ENCODE results near the gene CHAC2. TPM values are rescaled to one million over a fixed set of nuclear protein-coding genes. Genes with fewer than 3 reads are reported as not detected.

The CHAC2 gene
- total and polyA plus RNA-seq, 2 donors (not counting 1 experiment from before 2014, with no cell fraction given) = 1.7 to 3.3 TPM

- H4K20me1 ChIP-seq (ENCODE audit: control insufficient read depth, extremely low read depth, insufficient read depth, low read length) = no peaks in the 10 kb centered on the region
- no peaks in the 10 kb centered on the region for H3K27me3 ChIP-seq (ENCODE audit: control insufficient read depth, insufficient read depth, low read length)
- H3K4me1 ChIP-seq (ENCODE audit: control insufficient read depth, extremely low read depth, insufficient read depth, low read length) = no peaks in the 10 kb centered on the region
- no peak for TF ChIP-seq EZH2 (IDR thresholded peaks at IDR 0.05; ENCODE audit: low read length, missing control alignments)
- TF ChIP-seq, protein P1, sequence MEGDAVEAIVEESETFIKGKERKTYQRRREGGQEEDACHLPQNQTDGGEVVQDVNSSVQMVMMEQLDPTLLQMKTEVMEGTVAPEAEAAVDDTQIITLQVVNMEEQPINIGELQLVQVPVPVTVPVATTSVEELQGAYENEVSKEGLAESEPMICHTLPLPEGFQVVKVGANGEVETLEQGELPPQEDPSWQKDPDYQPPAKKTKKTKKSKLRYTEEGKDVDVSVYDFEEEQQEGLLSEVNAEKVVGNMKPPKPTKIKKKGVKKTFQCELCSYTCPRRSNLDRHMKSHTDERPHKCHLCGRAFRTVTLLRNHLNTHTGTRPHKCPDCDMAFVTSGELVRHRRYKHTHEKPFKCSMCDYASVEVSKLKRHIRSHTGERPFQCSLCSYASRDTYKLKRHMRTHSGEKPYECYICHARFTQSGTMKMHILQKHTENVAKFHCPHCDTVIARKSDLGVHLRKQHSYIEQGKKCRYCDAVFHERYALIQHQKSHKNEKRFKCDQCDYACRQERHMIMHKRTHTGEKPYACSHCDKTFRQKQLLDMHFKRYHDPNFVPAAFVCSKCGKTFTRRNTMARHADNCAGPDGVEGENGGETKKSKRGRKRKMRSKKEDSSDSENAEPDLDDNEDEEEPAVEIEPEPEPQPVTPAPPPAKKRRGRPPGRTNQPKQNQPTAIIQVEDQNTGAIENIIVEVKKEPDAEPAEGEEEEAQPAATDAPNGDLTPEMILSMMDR (conservative IDR thresholded peaks at IDR 0.05 in 1 of 2, IDR thresholded peaks at IDR 0.05 in 1 of 2; ENCODE audit: low read depth in 1 of 2, low read length in 2 of 2) = no peak
- no peak overlapping the region for H2AFZ ChIP-seq (ENCODE audit: low read length)
- no peak overlapping the region for H3K9ac ChIP-seq (ENCODE audit: insufficient read depth, low read length)
- no peaks in the 10 kb centered on the region for H3K9me3 ChIP-seq (ENCODE audit: control insufficient read depth, insufficient read depth, low read depth, low read length)
- H3K4me3 ChIP-seq (replicated peaks in 1 of 4; ENCODE audit: control extremely low read depth in 1 of 4, insufficient read depth in 1 of 4, low read depth in 3 of 4, low read length in 4 of 4) = no peak overlapping the region
- H3K4me2 ChIP-seq (ENCODE audit: extremely low read depth, insufficient read depth, low read length) = no peak overlapping the region
- no peaks in the 10 kb centered on the region for H3K79me2 ChIP-seq (ENCODE audit: control insufficient read depth, insufficient read depth, low read length)
- H3K36me3 ChIP-seq (ENCODE audit: control insufficient read depth, insufficient read depth, low read length) = peaks cover 3% of the 10 kb centered on the region
- DNase-seq (ENCODE audit: low read depth in 2 of 2) = no peak
- H3K27ac ChIP-seq (ENCODE audit: insufficient read depth, low read length) = no peak overlapping the region
These were observed 52.0 kb downstream of the CHAC2 start for GRCh38 chr2:53819634-53820033.

GRCh38 chr2:53820048-53820447 lies 52.4 kb downstream of the CHAC2 start:
- no peak overlapping the region for H3K4me3 ChIP-seq (replicated peaks in 1 of 4; ENCODE audit: control extremely low read depth in 1 of 4, insufficient read depth in 1 of 4, low read depth in 3 of 4, low read length in 4 of 4)
- no peaks in the 10 kb centered on the region for H4K20me1 ChIP-seq (ENCODE audit: control insufficient read depth, extremely low read depth, insufficient read depth, low read length)
- H3K27ac ChIP-seq (ENCODE audit: insufficient read depth, low read length) = no peak overlapping the region
- DNase-seq (ENCODE audit: low read depth in 2 of 2) = no peak
- no peak overlapping the region for H3K4me2 ChIP-seq (ENCODE audit: extremely low read depth, insufficient read depth, low read length)
- no peaks in the 10 kb centered on the region for H3K9me3 ChIP-seq (ENCODE audit: control insufficient read depth, insufficient read depth, low read depth, low read length)
- H3K36me3 ChIP-seq (ENCODE audit: control insufficient read depth, insufficient read depth, low read length) = peaks cover 3% of the 10 kb centered on the region
- H3K27me3 ChIP-seq (ENCODE audit: control insufficient read depth, insufficient read depth, low read length) = no peaks in the 10 kb centered on the region
- H3K9ac ChIP-seq (ENCODE audit: insufficient read depth, low read length) = no peak overlapping the region
- no peaks in the 10 kb centered on the region for H3K79me2 ChIP-seq (ENCODE audit: control insufficient read depth, insufficient read depth, low read length)
- no peaks in the 10 kb centered on the region for H3K4me1 ChIP-seq (ENCODE audit: control insufficient read depth, extremely low read depth, insufficient read depth, low read length)
- H2AFZ ChIP-seq (ENCODE audit: low read length) = no peak overlapping the region
- TF ChIP-seq, protein P1 (conservative IDR thresholded peaks at IDR 0.05 in 1 of 2, IDR thresholded peaks at IDR 0.05 in 1 of 2; ENCODE audit: low read depth in 1 of 2, low read length in 2 of 2) = no peak
- no peak for TF ChIP-seq EZH2 (IDR thresholded peaks at IDR 0.05; ENCODE audit: low read length, missing control alignments)

DNA sequence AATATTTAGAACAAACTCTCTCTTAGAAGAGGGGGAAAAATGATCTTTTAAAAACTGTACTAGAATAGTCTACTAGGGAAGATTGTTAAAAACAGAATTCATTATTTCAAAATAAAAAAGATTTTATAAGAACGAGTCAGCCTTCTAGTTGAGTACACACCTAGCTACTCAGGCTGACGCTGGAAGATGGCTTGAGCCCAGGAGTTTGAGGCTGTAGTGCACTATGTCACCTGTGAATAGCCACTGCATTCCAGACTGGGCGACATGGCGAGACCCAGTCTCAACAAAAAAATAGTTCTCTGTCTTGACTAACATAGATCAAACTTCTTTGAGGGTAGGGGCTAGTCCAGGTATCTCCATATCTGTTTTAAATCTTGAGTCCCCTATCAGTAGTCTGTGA lies 53.1 kb downstream of the CHAC2 start:
- peak in 1 of 2 donors; percentile 37 for DNase-seq (ENCODE audit: low read depth in 2 of 2)
- Histone ChIP-seq H3K27ac (ENCODE audit: insufficient read depth, low read length) (no peak overlapping the region), H3K27me3 (ENCODE audit: control insufficient read depth, insufficient read depth, low read length) (no peaks in the 10 kb centered on the region), H3K79me2 (ENCODE audit: control insufficient read depth, insufficient read depth, low read length) (no peaks in the 10 kb centered on the region), H3K4me2 (ENCODE audit: extremely low read depth, insufficient read depth, low read length) (no peak overlapping the region), H2AFZ (ENCODE audit: low read length) (no peak overlapping the region), H4K20me1 (ENCODE audit: control insufficient read depth, extremely low read depth, insufficient read depth, low read length) (no peaks in the 10 kb centered on the region), H3K9me3 (ENCODE audit: control insufficient read depth, insufficient read depth, low read depth, low read length) (no peaks in the 10 kb centered on the region), H3K4me3 (replicated peaks in 1 of 4; ENCODE audit: control extremely low read depth in 1 of 4, insufficient read depth in 1 of 4, low read depth in 3 of 4, low read length in 4 of 4) (no peak overlapping the region), H3K4me1 (ENCODE audit: control insufficient read depth, extremely low read depth, insufficient read depth, low read length) (no peaks in the 10 kb centered on the region), H3K9ac (ENCODE audit: insufficient read depth, low read length) (no peak overlapping the region), H3K36me3 (ENCODE audit: control insufficient read depth, insufficient read depth, low read length) (peaks cover 3% of the 10 kb centered on the region)
- TF ChIP-seq, protein P1 (conservative IDR thresholded peaks at IDR 0.05 in 1 of 2, IDR thresholded peaks at IDR 0.05 in 1 of 2; ENCODE audit: low read depth in 1 of 2, low read length in 2 of 2) = no peak
- TF ChIP-seq EZH2 (IDR thresholded peaks at IDR 0.05; ENCODE audit: low read length, missing control alignments) = no peak

Measured in fibroblast of lung (primary cell).